HG03460 (cell line): ENCODE results near the gene L1TD1.
"Not testable (repeated sequence)": the region's sequence is repeated elsewhere in the genome, so short reads cannot be mapped to it uniquely, and the experiment has no call there.

ENCODE experiments used
- ATAC-seq: cut with Tn5 transposase; IDR thresholded peaks from one replicate; pipeline ENCODE4 v1.9.1; 2021; ENCODE audit not compliant: unreplicated experiment

The L1TD1 gene

GRCh38 chr1:62194651-62195544 is at the start of gene L1TD1:
Gene L1TD1, plus strand, starts transcription at chr1:62194849. Its CDS starts 11,780 bp downstream, at chr1:62206629.
- ATAC-seq: no peak

- peak; percentile 66 for ATAC-seq
Observed at GRCh38 chr1:62159940-62160348, 34.7 kb upstream of the L1TD1 start.

- no peak for ATAC-seq
Observed at GRCh38 chr1:62161711-62162110, 32.9 kb upstream of the L1TD1 start.

GRCh38 chr1:62170380-62170779 is 24.3 kb upstream of the L1TD1 start:
- not testable (repeated sequence) for ATAC-seq

GRCh38 chr1:62175568-62176179 is 19.0 kb upstream of the L1TD1 start:
- no peak for ATAC-seq

- no peak for ATAC-seq
Observed at GRCh38 chr1:62176597-62177312, 17.9 kb upstream of the L1TD1 start.

GRCh38 chr1:62177621-62178020 is 17.0 kb upstream of the L1TD1 start:
- ATAC-seq: no peak

GRCh38 chr1:62178372-62178771 is 16.3 kb upstream of the L1TD1 start:
- no peak for ATAC-seq

- not testable (repeated sequence) for ATAC-seq
Observed at GRCh38 chr1:62180054-62180453, 14.6 kb upstream of the L1TD1 start.

GRCh38 chr1:62180639-62181038 is 14.0 kb upstream of the L1TD1 start:
- ATAC-seq: no peak

- no peak for ATAC-seq
Observed at GRCh38 chr1:62181532-62181931, 13.1 kb upstream of the L1TD1 start.

GRCh38 chr1:62182157-62182556 is 12.5 kb upstream of the L1TD1 start:
- not testable (repeated sequence) for ATAC-seq

GRCh38 chr1:62183164-62184020 is 11.3 kb upstream of the L1TD1 start:
- ATAC-seq: not testable (repeated sequence)

GRCh38 chr1:62184336-62184735 is 10.3 kb upstream of the L1TD1 start:
- ATAC-seq: no peak

GRCh38 chr1:62185233-62185632 is 9.4 kb upstream of the L1TD1 start:
- ATAC-seq: not testable (repeated sequence)

- no peak for ATAC-seq
Observed at GRCh38 chr1:62185677-62186076, 9.0 kb upstream of the L1TD1 start.

GRCh38 chr1:62187548-62187947 is 7.1 kb upstream of the L1TD1 start:
- no peak for ATAC-seq

GRCh38 chr1:62188111-62188510 is 6.5 kb upstream of the L1TD1 start:
- no peak for ATAC-seq

GRCh38 chr1:62196086-62196690 is 1.5 kb downstream of the L1TD1 start:
- ATAC-seq: no peak

GRCh38 chr1:62198069-62198780 is 3.6 kb downstream of the L1TD1 start:
- no peak for ATAC-seq
